Stimulated activated CD8-positive, alpha-beta memory T cell treated with anti-CD3 and anti-CD28 coated beads, Interleukin-2, amount 100 ng/mL, for 1 hour (primary cell): ENCODE measurements around the gene HES7.

Source experiments
- DNase-seq, 2 donors: peaks; one replicate each; pipeline ENCODE4 v3.0.0-alpha.2; 2020; ENCODE audit warnings: low read depth in 2 of 2

HES7 gene

DNA sequence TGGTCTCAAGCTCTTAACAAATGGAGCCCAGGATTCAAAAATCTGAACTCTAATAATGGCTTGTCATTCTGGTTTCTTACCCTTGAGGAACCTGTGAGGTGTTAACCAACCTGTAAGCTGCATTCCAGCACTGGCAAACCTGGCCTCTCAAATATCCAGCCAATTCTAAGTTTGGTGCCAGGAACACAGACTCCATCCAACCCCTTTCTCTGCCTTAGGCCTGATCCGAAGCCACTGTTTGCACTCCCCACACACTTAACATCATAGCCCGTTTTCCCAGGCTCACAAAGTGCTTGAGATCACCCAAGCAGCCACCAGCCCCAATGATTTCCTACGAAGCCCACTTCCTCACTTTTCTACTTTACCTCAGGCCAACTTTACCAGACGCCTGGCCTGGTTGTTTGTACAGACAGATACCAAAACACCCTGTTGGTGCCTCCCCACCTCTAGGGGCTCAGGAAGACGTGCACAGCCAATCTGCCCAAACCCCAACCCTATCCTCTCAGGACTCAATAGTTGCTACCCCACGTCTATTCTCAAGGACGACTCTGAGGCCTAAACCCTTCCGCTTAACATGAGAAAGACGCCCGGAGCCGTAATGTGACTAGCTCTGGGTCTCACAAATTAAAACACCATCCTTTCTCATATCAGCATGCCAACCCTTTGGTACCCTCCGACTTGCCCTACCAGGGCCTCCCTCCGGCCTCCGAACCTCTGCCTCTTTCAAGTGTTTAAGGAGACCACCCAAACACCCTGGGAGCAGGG is 31.5 kb upstream of the HES7 start:
- no peak for DNase-seq

DNA sequence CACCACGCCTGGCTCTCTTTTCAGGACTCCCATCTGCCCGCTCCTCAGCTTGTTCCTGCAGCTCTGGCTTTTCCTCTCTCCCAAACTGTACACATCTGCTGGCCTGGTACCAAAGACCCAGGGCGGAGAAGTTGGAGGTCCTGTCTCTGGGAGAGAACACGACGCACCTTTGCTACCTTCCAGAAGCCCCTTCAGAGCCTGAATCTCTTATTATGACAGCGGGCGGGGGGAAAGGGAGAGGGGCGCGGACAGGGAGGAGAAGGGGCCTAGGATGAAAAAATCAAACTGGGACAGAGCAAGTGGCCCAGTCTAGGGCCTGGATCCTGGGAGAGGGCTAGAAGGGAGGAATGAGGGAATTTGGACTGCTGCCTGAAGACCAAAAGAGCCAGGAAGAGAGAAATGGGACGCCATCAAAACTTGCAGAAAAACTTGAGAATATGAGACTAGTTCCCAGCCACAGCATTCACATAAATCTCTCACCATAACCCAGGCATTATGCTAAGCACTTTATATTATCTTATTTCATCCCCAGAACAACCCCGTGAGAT is 30.8 kb upstream of the HES7 start:
- no peak for DNase-seq

DNA sequence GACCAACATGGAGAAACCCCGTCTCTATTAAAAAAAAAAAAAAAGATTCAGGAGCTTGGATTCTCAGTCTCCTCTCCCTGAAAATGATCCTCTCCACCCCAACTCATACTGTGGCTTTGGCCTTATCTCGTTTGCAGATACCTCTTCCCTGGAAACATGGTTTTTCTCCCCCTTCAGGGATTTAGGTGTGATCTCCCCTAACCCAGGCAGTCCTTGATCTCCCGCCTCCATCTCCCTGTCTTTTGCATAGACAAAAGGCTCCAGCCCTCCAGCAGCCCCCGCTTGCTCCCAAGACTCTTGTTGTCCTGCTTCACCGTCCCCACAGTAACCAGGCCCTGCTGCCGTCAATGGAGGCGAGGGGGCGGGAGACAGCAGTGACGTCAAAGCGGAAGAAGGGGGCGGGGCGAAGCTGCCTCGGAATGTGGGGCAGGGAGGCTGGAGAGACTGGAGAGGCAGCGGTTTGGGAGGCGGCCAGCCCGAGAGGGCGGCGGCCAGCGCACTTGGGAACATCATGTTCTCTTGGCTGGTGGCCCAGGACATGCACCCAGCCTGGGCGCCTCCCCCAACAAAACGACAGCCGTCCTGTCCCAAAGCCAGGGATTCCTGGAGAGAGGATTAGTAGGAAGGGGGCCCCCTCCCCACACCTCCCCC is 30.2 kb upstream of the HES7 start:
- peak; percentile 62 to 79 for DNase-seq

DNA sequence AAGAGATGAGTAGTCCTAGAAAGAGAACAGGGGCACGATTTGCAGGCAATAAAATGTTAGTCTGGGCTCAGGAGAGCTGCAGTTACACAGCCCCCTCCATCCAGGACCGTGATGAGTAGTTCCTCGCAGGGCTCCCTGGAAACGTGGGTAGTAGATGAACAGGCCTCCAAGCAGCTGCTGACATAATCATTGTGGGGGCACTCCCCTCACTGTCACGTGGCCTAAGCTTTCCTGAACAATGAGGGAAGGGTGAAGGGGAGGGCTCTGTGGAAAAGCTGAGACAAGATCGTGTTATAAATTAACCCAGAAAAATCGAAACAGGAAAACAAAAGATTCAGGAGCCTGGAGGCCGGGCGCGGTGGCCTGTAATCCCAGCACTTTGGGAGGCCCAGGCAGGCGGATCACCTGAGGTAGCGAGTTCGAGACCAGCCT is 29.6 kb upstream of the HES7 start:
- DNase-seq: no peak

DNA sequence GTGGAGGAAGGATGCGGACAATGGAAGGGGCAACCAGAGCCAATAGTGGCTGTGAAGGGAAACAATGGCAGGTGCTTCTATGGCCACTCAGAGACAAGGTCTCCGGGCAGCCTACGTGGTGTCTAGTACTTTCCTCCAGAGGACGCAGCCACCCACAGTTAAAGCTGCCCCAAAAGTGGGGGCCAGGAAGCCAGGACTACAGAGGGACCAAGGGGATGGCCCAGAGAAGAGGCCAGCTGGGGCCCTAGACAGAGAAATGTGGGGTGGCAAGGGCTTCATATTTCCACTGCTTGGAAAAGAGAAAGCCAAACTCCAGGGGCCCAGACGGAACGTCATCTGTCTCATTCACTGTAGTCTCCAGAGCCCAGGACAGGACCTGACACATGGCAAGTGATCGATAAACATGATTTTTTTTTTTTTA is 29.1 kb upstream of the HES7 start:
- DNase-seq: no peak

DNA sequence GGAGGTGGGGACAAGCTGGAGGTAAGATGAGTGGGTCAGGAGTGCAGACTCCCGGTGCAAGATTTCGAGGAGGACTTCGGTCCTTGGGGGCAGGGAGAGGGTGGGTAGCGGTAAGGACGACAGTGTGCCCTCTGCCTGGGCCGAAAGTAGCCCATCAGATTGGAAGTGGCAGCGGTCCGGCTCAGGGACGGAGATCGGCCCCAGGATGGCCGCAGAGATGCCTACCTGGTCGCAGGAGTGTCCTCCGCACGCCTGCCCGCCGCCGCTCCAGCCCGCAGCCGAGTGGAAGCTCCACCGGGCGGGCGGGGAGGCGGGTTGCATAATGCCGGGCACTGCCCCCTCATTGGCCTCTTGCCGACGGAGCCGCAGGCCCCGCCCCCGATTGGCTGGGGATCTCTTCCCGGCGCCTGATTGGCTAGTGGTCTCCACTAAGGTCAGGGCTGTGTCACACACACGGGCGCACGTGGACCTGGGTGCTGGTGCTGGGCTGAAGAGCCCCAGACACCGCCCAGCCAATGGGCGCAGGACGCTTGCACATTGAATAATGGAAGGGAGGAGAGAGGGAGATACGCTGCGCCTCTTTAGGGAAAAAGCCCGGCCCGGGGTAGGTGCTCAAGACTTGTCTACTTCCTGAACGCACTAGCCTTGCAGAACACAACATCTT is 28.3 kb upstream of the HES7 start, which contains the start of gene PER1:
Gene PER1, minus strand, starts transcription at position 293 of the 664 bp plus-strand sequence. CDS start 1,698 bp downstream, outside the sequence.
- peak; percentile 50 to 67 for DNase-seq

DNA sequence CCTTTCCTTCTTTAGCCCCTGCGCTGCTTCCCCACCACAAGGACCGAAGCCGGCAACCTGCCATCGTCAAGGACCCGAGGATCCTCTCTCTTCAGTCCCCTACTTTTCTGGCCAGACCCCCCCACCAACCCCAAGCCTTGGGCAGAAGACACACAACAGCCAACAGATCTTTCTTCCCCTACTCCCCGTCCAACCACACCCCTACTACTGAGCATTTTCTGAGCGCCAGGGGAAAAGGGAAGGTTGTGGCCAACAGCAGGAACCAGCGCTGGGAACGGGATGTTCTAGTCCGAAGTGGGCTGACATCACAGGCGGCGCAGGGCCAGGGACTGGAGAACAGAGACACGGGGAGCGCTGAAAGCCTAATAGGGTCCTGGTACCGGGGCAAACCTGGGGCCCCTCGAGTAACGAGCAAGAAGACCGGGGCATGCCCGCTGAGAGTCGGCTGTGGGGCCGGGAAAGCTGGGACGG is 27.8 kb upstream of the HES7 start:
- no peak for DNase-seq

DNA sequence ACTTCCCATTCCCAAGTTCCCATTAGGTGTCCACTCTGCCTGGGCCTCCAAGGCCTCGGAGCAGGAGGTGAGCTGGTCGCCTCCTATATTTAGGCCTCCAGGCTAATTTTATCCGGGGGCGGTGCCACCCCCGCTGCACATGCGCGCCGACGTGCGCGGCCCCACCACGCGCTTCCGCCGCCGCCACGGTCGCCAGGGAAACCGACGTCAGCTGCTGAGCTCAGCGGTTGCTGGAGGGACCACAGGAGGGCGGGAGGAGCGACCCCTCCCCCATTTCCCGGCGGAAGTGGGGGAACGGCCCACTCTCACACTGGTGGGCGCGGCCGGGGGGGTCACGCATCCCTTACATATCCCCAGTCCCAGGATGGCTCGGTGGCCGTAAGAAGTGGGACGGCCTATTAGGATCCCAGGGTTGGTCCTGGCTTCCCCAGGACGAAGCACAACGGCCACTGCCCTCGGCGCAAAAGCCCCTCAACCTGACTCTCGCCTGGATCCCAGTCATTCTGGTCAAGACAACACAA is 27.3 kb upstream of the HES7 start:
- peak; percentile 84 for DNase-seq

DNA sequence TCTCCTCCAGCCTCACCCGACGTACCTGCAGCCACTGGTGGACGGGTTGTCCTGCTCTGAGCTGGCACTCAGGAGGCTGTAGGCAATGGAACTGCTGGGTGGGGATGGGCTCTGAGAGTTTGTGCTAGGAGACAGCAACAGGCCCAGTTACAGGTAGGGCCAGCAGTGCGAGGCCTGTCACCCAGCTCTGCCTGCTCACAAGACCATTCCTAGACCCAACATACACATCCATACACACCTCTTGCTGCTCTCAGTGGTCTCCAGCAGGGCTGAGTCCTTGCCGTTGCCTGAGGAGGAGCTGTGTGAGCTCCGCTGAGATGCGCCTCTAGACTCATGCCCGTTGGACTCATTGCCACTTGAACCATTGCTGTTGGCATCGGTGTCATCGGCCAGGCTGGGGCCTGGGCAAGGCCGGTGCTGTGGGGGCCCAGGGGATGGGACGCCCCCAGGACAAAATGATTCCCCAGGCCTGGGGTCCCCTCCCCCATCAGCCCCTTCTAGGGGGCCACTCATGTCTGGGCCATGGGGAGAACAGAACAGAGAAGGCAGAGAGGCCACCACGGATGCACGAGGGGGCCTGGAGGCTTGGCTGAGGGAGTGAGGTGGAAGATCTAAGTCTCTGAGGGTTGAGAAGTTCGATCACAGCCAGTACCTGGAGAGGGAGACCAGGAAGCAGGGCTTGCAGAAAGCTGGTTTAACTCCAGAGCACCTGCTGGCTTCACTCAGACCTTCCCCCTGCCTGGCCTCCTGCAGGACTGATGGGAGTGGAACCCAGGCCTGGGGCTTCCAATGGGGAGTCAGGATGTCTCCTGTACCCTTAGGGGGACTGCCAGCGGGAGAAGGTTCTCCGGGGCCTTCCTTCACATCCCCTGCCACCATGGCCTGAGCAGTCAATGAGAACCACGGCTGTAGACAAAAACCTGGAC is 26.6 kb upstream of the HES7 start:
- no peak for DNase-seq

DNA sequence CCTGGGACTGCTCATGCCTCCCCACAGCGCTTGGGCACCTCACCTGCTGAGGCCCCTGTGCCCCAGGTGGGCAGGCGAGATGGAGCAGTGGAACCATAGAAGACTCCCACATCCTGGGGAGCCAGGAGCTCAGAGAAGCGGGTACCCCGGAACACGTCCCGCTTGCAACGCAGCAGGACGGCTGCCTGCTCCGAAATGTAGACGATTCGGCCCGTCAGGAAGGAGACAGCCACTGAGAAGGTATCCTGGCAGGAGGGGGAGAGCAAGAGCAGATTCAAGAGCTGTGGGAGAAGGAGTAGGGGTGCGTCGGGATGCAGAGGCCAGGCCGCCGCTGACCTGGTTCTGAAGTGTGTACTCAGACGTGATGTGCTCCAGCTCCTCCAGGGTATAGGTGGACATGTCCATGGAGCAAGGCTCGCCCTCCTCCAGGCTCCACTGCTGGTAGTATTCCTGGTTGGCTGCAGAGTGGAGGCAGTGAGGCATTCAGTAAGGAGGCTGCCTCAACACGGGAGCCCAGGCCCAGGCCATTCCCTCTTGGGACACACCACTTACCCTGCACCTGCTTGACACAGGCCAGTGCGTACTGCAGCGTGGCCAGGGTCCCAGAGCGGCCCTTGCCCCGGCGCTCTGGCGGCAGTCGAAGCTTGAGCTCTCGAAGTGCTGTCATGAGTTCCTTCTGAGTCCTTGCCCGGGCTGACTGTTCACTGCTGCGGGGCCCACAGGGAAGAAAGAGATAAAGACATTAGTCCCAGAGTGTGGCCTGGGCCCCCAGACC is 25.7 kb upstream of the HES7 start:
- no peak for DNase-seq

DNA sequence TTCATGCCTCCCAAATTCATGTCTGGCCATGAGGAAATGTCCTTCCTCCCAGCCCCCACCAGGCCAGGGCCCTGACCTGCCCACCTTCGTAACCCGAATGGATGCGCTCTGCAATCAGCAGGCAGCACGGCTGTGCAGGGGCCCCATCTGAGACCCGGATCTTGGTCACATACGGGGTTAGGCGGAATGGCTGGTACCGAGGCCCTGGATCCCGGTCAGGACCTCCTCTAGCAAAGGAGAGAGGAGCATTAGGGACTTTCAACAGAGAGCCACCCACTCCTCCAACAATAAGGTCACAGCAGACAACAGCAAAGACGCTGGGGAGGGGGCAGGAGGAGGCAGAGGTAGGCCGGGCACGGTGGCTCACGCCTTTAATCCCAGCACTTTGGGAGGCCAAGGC is 24.7 kb upstream of the HES7 start:
- no peak for DNase-seq

DNA sequence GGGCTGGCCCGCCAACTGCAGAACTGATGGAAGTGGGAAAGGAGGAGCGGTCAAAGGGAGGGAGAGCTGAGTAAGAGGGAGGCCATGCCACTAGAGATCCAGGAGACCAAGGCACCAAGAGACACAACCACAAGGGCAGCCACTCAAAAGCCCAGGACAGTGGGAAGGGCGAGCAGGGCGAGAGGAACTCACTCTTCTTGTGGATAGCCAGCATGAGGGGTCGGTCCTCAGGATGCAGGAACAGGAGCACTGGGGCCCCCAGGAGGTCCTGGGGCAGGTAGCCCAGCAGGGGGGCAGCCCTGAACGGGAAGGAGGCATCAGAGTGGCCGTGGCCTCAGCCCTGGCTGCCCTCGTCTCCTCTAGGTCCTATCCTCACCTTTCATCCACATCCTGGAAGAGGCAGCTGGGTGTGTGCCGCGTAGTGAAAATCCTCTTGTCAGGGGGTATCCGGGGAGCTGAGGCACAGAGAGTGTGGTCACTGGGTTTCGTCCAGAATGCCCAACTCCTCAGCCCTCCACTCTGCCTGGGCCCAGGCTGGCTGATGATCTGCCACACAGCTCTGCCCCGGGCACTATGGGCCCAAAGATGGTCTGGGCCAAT is 24.0 kb upstream of the HES7 start:
- no peak for DNase-seq

DNA sequence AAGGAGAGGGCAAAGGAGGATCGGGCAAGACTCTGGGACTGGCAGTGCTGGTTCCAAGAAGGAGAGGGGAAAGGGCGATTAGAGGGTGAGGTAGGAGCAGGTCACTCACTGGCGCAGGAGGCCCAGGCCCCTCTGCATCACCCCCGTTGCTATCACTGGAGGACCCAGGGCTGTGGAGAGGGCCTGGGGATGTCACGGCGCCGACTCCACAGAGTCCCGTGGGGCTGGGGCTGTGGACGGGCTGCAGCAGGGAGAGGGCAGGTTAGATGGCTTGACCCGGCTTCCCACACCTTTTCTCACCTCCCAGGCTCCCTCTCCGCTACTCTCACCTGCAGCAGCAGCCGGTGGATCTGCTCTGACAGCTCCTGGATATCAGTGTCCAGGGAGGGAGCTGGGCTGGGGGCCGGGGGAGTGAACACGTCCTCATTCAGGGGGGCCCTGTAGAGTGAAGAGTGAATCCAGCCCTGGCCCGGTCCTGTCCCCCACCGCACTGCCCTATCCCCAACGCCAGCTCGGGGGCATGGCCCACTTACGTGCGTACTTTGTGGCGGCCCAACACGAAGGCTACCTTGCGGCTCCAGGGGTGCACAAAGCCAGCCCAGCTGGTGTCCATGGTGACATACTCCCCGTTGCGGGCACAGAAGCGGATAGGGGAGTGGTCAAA is 23.4 kb upstream of the HES7 start:
- no peak for DNase-seq

DNA sequence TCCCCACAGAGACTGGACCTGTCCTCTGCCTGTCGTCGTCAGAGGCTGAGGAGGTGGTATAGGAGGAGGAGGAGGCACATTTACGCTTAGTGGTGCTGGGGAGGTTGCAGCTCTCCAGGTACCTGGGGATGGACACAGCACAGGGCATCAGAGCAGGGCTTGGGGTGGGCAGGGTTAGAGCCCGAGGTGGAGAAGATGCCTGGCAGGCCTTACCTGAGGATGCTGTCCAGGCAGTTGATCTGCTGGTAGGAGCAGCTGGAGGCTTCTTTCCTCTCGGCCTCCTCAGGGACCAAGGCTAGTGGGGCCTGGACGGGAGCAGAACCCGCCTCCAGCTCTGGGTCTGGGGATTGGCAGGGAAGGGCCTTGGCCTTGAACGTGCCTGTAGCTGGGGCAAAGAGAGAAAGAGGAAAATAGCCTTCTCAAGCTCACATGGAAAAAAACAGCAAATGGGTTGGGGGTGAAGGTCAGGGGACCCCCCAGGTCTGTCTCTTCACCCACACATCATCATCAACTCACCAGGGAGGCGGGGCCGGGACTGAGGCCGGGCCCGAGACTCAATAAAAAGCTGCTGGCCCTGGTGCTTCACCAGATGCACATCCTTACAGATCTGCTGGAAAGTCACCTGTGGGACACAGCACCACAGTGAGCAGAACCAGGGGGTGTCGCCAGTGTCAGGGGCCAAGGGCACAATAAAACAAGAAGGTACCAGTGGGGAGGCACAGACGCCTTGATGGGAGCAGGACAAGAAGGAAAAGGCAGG is 22.7 kb upstream of the HES7 start:
- no peak for DNase-seq

DNA sequence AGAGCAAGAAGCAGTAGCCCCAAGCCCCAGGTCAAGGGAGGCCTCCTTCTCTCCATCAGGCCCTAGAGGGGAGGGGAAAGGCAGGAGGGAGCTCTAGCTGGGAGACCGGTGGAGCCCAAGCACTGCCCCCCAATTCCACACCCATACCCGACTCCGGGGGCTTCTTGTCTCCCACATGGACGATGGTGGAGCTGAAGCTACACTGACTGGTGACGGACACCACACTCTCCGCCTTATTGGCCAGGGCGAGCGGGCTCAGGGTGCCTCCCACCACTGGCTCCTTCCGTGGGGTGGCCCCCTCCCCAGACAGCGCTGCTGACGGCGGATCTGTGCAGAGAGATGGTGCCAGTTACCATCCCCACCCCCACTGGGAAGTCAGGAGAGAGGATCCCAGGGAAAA is 21.9 kb upstream of the HES7 start:
- DNase-seq: no peak

DNA sequence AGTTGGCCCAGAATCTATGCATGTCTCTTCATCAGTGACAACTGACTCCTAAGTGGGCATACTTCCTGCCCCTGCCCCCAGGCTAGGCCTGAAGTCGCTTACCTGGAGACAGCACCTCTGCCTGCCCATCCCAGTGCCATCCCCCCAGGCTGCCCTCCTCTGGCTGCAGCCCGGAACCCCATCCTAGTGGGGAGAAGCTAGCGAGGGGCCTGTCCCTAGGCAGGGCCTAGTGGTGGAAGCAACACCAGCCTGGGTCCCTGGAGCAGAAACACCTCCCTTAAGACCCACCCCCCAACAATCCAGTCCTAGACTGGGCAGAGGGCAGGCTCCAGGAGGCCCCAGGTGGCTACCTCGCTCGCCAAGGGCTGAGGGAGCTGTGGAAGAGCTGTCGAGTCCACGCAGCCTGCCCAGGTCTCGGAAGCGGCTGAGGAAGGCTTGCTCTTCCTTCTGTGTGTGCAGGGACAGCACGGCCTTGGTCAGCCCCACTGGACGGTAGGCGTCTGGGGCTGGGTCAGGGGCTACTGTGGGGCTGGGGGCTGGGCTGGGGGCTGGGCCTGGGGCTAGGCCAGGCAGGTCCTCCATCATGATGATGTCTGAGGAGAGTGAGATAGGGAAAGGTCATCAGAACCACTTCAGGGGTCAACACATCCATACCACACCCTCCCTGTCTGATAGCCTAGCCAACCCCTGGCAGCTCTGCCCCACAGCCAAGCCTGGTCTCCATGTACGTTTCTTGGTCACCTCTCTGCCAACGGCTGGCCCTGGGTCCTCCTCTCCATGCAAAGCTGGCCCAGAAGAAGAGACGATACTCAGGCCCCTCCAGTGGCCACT is 20.7 kb upstream of the HES7 start:
- DNase-seq: no peak

DNA sequence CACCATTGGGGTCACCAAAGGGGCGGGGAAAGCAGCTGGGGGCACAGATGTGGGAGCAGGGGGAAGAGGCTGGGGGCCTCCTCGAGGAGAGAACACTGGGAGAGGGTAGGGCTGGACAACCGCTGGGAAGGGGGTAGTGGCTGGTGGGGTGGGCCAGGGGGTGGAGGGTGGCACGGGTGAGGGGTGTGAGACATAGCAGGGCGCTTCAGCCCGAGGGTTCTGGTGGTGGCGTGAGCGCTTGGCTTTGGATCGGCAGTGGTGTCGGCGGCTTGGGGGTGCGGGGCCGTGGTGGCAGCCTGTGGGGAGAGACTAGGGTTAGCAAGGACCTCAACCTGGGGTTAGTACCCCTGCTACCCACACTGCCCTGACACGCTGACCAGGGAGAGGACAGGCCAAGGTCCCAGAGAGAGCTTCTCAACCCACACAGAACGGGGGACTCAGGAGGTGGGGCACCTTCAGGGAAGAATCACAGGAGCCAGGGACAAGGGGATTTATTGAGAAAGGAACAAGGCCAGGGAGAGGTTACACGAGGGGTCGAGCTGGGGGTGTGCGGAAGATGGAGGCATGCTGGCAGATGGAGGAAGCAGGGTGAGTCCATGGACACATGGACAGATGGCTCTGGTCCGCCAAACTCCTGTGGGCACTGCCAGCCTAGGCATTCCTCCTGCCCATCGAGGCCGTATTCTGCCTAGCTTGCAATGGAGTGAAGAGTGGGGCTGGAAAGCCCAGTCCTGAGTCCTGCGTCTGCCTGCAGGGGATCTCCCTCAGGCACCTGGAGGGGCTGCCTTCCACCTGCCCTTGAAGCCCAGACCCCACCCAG is 19.9 kb upstream of the HES7 start:
- no peak for DNase-seq
